C4-2B (cell line): Measurements from ENCODE around the gene DPYSL5.

Experiments
- CTCF ChIP-seq: fragments of 450-650 bp; conservative IDR thresholded peaks from 2 replicates; pipeline ENCODE4 v1.5.1; 2017; ENCODE audit warnings: mild to moderate bottlenecking
- ZFX ChIP-seq: fragments of 450-650 bp; IDR thresholded peaks from 2 replicates; pipeline ENCODE4 v1.6.1; 2017

DNA sequence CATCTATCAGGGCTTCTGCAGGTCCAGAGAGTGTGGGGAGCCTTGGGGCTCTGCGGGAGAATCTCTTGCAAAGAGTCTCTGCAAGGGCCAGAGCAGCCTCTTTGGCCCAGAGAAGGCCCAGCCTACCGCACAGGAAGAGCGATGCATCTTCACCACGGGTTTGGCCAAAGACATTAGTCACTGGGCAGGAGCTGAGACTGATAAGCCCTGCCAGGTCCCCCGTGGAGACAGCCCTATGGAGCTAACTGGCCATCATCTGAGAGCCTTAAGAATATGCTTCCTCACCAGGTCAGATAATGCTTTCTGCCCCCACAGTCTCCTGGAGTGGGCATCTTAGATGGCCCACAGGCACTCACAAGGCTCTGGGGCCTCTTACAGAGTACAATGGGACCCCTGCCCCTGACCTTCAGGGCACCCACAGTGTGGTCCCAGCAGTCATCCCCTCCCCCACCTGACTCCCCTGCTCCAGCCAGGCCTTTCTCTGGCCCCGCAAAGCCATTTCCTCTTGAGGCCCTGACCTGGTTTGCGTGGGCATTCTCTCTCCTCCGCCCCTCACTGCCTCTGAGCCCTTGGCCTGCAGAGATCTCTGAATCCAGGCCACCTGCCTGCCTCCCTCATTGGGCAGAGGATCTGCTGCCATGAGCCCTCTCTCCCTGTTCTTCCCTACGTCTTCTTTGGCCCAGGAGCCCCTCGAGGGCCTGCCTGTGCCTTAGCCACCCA lies 90.6 kb downstream of the DPYSL5 start:
- TF ChIP-seq CTCF (no peak), ZFX (no peak)
